PC-3 (cell line): Measurements from ENCODE around the gene SLC16A7.

Source experiments
- CTCF ChIP-seq: fragments of 300-600 bp; sonication (generic); conservative IDR thresholded peaks from 2 replicates; pipeline ENCODE4 v1.5.1; 2017; ENCODE audit warnings: antibody characterized with exemption, low read depth, mild to moderate bottlenecking, low read length
- EZH2 ChIP-seq: fragments of 300-600 bp; sonication (generic); IDR thresholded peaks from one replicate; pipeline ENCODE4 v1.6.1; 2017; ENCODE audit warnings: antibody characterized with exemption, mild to moderate bottlenecking, low read length; ENCODE audit not compliant: unreplicated experiment

- TF ChIP-seq EZH2 (no peak), CTCF (no peak)
These were observed 142.1 kb downstream of the SLC16A7 start for GRCh38 chr12:59737725-59738463.
